SK-N-SH treated with all-trans-retinoic acid at 6 μM for 48 hours (cell line): ENCODE results near the gene MSLN.

Source experiments
- ATAC-seq: fragments of 200-7000 bp; cut with Tn5 transposase; 3 replicates; pipeline ENCODE4 v1.9.1; 2020; ENCODE audit warnings: mild to moderate bottlenecking, moderate library complexity
- ARNTL ChIP-seq: fragments of 450-650 bp; formaldehyde crosslinking; IDR thresholded peaks from 2 replicates; pipeline ENCODE4 v1.5.0; 2020; ENCODE audit warnings: low read depth, mild to moderate bottlenecking, moderate library complexity, borderline replicate concordance
- BACH2 ChIP-seq: fragments of 250-450 bp; sonication (Bioruptor Pico); IDR thresholded peaks from 2 replicates; pipeline ENCODE4 v1.9.0; 2021; ENCODE audit warnings: mild to moderate bottlenecking, borderline replicate concordance
- CREB5 ChIP-seq: fragments of 250-450 bp; sonication (Bioruptor Pico); IDR thresholded peaks from 2 replicates; pipeline ENCODE4 v1.5.1; 2020; ENCODE audit warnings: low read depth, mild to moderate bottlenecking, moderate library complexity
- CSDC2 ChIP-seq: fragments of 250-450 bp; sonication (Bioruptor Pico); IDR thresholded peaks from 2 replicates; pipeline ENCODE4 v1.5.0; 2020; ENCODE audit warnings: mild to moderate bottlenecking, moderate library complexity
- CSRNP3 ChIP-seq: fragments of 250-450 bp; sonication (Bioruptor Pico); IDR thresholded peaks from 2 replicates; pipeline ENCODE4 v1.5.1; 2021; ENCODE audit warnings: mild to moderate bottlenecking, moderate library complexity
- ESRRG ChIP-seq: fragments of 250-450 bp; sonication (Bioruptor Pico); IDR thresholded peaks from 2 replicates; pipeline ENCODE4 v1.6.1; 2021; ENCODE audit warnings: mild to moderate bottlenecking
- GLIS3 ChIP-seq: fragments of 250-450 bp; sonication (Bioruptor Pico); IDR thresholded peaks from 2 replicates; pipeline ENCODE4 v1.5.0; 2020; ENCODE audit warnings: mild to moderate bottlenecking, moderate library complexity
- ISL1 ChIP-seq: fragments of 250-450 bp; sonication (Bioruptor Pico); IDR thresholded peaks from 2 replicates; pipeline ENCODE4 v2.1.2; 2022; ENCODE audit warnings: mild to moderate bottlenecking, moderate library complexity
- OSR1 ChIP-seq: fragments of 250-450 bp; sonication (Bioruptor Pico); IDR thresholded peaks from 2 replicates; pipeline ENCODE4 v1.8.0; 2022; ENCODE audit warnings: moderate library complexity, mild to moderate bottlenecking, inconsistent platforms
- PATZ1 ChIP-seq: fragments of 250-450 bp; sonication (Bioruptor Pico); IDR thresholded peaks from 2 replicates; pipeline ENCODE4 v1.8.0; 2020; ENCODE audit warnings: mild to moderate bottlenecking, moderate library complexity, borderline replicate concordance
- POU6F1 ChIP-seq: fragments of 250-450 bp; sonication (Bioruptor Pico); IDR thresholded peaks from 2 replicates; pipeline ENCODE4 v1.8.0; 2021; ENCODE audit warnings: low read depth, mild to moderate bottlenecking, moderate library complexity, borderline replicate concordance
- PPARA ChIP-seq: fragments of 250-450 bp; sonication (Bioruptor Pico); IDR thresholded peaks from 2 replicates; pipeline ENCODE4 v1.5.0; 2020; ENCODE audit warnings: mild to moderate bottlenecking, borderline replicate concordance
- RARB ChIP-seq: fragments of 250-450 bp; sonication (Bioruptor Pico); IDR thresholded peaks from 2 replicates; pipeline ENCODE4 v1.8.0; 2021; ENCODE audit warnings: mild to moderate bottlenecking, moderate library complexity
- SNAI2 ChIP-seq: fragments of 250-450 bp; sonication (Bioruptor Pico); IDR thresholded peaks from 2 replicates; pipeline ENCODE4 v1.5.0; 2020; ENCODE audit warnings: mild to moderate bottlenecking, moderate library complexity
- TCF4 ChIP-seq: fragments of 250-450 bp; sonication (Bioruptor Pico); IDR thresholded peaks from 2 replicates; pipeline ENCODE4 v1.8.0; 2021; ENCODE audit warnings: mild to moderate bottlenecking, moderate library complexity, borderline replicate concordance
- TOX ChIP-seq: fragments of 250-450 bp; sonication (Bioruptor Pico); IDR thresholded peaks from 2 replicates; pipeline ENCODE4 v1.8.0; 2021; ENCODE audit warnings: mild to moderate bottlenecking, moderate library complexity, borderline replicate concordance
- TSHZ2 ChIP-seq: fragments of 250-450 bp; sonication (Bioruptor Pico); IDR thresholded peaks from 2 replicates; pipeline ENCODE4 v1.5.0; 2020; ENCODE audit warnings: mild to moderate bottlenecking, moderate library complexity
- ZC3H10 ChIP-seq: fragments of 250-450 bp; sonication (Bioruptor Pico); IDR thresholded peaks from 2 replicates; pipeline ENCODE4 v1.5.1; 2021; ENCODE audit warnings: mild to moderate bottlenecking, moderate library complexity
- ZFP3 ChIP-seq: fragments of 250-450 bp; sonication (Bioruptor Pico); IDR thresholded peaks from 2 replicates; pipeline ENCODE4 v1.5.0; 2020; ENCODE audit warnings: mild to moderate bottlenecking, moderate library complexity
- ZFP30 ChIP-seq: fragments of 450-650 bp; formaldehyde crosslinking; IDR thresholded peaks from 2 replicates; pipeline ENCODE4 v1.5.0; 2022; ENCODE audit warnings: mild to moderate bottlenecking, moderate library complexity
- ZNF565 ChIP-seq: fragments of 450-650 bp; formaldehyde crosslinking; conservative IDR thresholded peaks from 2 replicates; pipeline ENCODE4 v1.5.0; 2020; ENCODE audit warnings: low read depth, mild to moderate bottlenecking, moderate library complexity
- ZNF70 ChIP-seq: fragments of 450-650 bp; formaldehyde crosslinking; IDR thresholded peaks from 2 replicates; pipeline ENCODE4 v1.5.0; 2020; ENCODE audit warnings: mild to moderate bottlenecking, moderate library complexity
- ZNF8 ChIP-seq: fragments of 450-650 bp; formaldehyde crosslinking; IDR thresholded peaks from 2 replicates; pipeline ENCODE4 v1.5.0; 2020; ENCODE audit warnings: mild to moderate bottlenecking, moderate library complexity

The MSLN gene

GRCh38 chr16:720447-720989 is 40.0 kb upstream of the MSLN start:
- peak; percentile 63 for ATAC-seq
- TF ChIP-seq TCF4 = peak; percentile 43; the same call in 1 of the 2 replicates
- no peak for TF ChIP-seq TOX (CRISPR knock-in tag)
- no peak for TF ChIP-seq ZNF70 (CRISPR knock-in tag)
- no peak for TF ChIP-seq ISL1 (CRISPR knock-in tag)
- TF ChIP-seq ARNTL = peak; percentile 37; the same call in 1 of the 2 replicates
- TF ChIP-seq BACH2 = no peak
- no peak for TF ChIP-seq CSDC2 (CRISPR knock-in tag)
- TF ChIP-seq RARB (CRISPR knock-in tag) = no peak
- no peak for TF ChIP-seq ZC3H10 (CRISPR knock-in tag)
- TF ChIP-seq PATZ1 (CRISPR knock-in tag) = no peak
- TF ChIP-seq GLIS3 (CRISPR knock-in tag) = peak; percentile 70
- no peak for TF ChIP-seq ZFP30
- no peak for TF ChIP-seq TSHZ2 (CRISPR knock-in tag)
- TF ChIP-seq ZFP3 (CRISPR knock-in tag) = no peak
- TF ChIP-seq CSRNP3 = no peak
- no peak for TF ChIP-seq ZNF565
- TF ChIP-seq PPARA (CRISPR knock-in tag) = no peak
- TF ChIP-seq OSR1 (CRISPR knock-in tag) = no peak
- no peak for TF ChIP-seq ESRRG (CRISPR knock-in tag)
- TF ChIP-seq SNAI2 = no peak
- TF ChIP-seq POU6F1 (CRISPR knock-in tag) = 0 out of 2 replicates have a peak, but pooled peaks have one; percentile 17
- TF ChIP-seq ZNF8 = no peak
- no peak for TF ChIP-seq CREB5 (CRISPR knock-in tag)
- TF ChIP-seq, all 23 proteins: peak for 4

- ATAC-seq = peak; percentile 66
- TF ChIP-seq BACH2 = no peak
- TF ChIP-seq ZNF70 (CRISPR knock-in tag) = no peak
- 0 out of 2 replicates have a peak, but pooled peaks have one; percentile 48 for TF ChIP-seq ZFP3 (CRISPR knock-in tag)
- TF ChIP-seq TOX (CRISPR knock-in tag) = no peak
- TF ChIP-seq PPARA (CRISPR knock-in tag) = no peak
- no peak for TF ChIP-seq POU6F1 (CRISPR knock-in tag)
- 0 out of 2 replicates have a peak, but pooled peaks have one; percentile 23 for TF ChIP-seq TSHZ2 (CRISPR knock-in tag)
- 0 out of 2 replicates have a peak, but pooled peaks have one; percentile 48 for TF ChIP-seq GLIS3 (CRISPR knock-in tag)
Measured at GRCh38 chr16:720990-721764, 39.4 kb upstream of the MSLN start, which contains the start of gene ANTKMT. ANTKMT (plus strand) TSS chr16:721146; CDS start chr16:721275, 129 bp downstream.
